ENCODE measurements around the gene CLCNKA. TPM values are rescaled to one million over a fixed set of nuclear protein-coding genes. Genes with fewer than 3 reads are reported as not detected.

Gene CLCNKA
- total RNA-seq, 1 donor from 2014 or later = 0.15 TPM

GRCh38 chr1:16070640-16071355, 49.0 kb downstream of the CLCNKA start:
- ATAC-seq (no peak), DNase-seq (no peak)
- intact Hi-C loops (cut with micrococcal nuclease) = loop anchor here (10.0 kb wide), 1 partner anchor 294 kb away; the partner anchor contains the start of gene SZRD1

- DNase-seq = no peak
- intact Hi-C loops (cut with micrococcal nuclease) = loop anchor here (10.0 kb wide), 1 partner anchor 293 kb away; the partner anchor contains the start of gene SZRD1
- ATAC-seq = no peak
Measured at GRCh38 chr1:16071614-16072013, 49.8 kb downstream of the CLCNKA start.

GRCh38 chr1:16072095-16072494, 50.3 kb downstream of the CLCNKA start:
- no peak for ATAC-seq
- intact Hi-C loops (cut with micrococcal nuclease) = loop anchor here (10.0 kb wide), 1 partner anchor 293 kb away; the partner anchor contains the start of gene SZRD1
- DNase-seq = no peak

GRCh38 chr1:16072616-16073484, 51.0 kb downstream of the CLCNKA start:
- DNase-seq = no peak
- intact Hi-C loops (cut with micrococcal nuclease) = loop anchor here (10.0 kb wide), 1 partner anchor 292 kb away; the partner anchor contains the start of gene SZRD1
- ATAC-seq = no peak

GRCh38 chr1:16073490-16074119, 51.8 kb downstream of the CLCNKA start, which contains the start of gene FAM131C:
Gene FAM131C (minus strand): TSS chr1:16073651. CDS start chr1:16073442, 209 bp downstream.
- DNase-seq = peak; percentile 57
- ATAC-seq = peak; percentile 29
- intact Hi-C loops (cut with micrococcal nuclease) = loop anchor here (10.0 kb wide), 1 partner anchor 291 kb away; the partner anchor contains the start of gene SZRD1

- DNase-seq = no peak
- intact Hi-C loops (cut with micrococcal nuclease) = loop anchor here (10.0 kb wide), 1 partner anchor 291 kb away; the partner anchor contains the start of gene SZRD1
- no peak for ATAC-seq
Measured at GRCh38 chr1:16074217-16074616, 52.4 kb downstream of the CLCNKA start.

GRCh38 chr1:16075337-16076030, 53.6 kb downstream of the CLCNKA start:
- ATAC-seq (peak; percentile 45), DNase-seq (peak; percentile 77)
- intact Hi-C loops (cut with micrococcal nuclease) = loop anchor here (10.0 kb wide), 1 partner anchor 289 kb away; the partner anchor contains the start of gene SZRD1

GRCh38 chr1:16076031-16076864, 54.4 kb downstream of the CLCNKA start:
- no peak for DNase-seq
- no peak for ATAC-seq
- intact Hi-C loops (cut with micrococcal nuclease) = loop anchor here (10.0 kb wide), 1 partner anchor 289 kb away; the partner anchor contains the start of gene SZRD1

GRCh38 chr1:16076865-16077238, 55.0 kb downstream of the CLCNKA start:
- DNase-seq = peak; percentile 57
- peak; percentile 37 for ATAC-seq
- intact Hi-C loops (cut with micrococcal nuclease) = loop anchor here (10.0 kb wide), 1 partner anchor 288 kb away; the partner anchor contains the start of gene SZRD1

GRCh38 chr1:16077406-16078245, 55.8 kb downstream of the CLCNKA start:
- DNase-seq (no peak), ATAC-seq (no peak)
- intact Hi-C loops (cut with micrococcal nuclease) = loop anchor here (2.0 to 10.0 kb wide), 2 partner anchors 109 to 287 kb away; partner anchors contain the start of gene SZRD1

- ATAC-seq (peak; percentile 68), DNase-seq (peak; percentile 86)
- intact Hi-C loops (cut with micrococcal nuclease) = loop anchor here (2.0 to 10.0 kb wide), 2 partner anchors 108 to 286 kb away; partner anchors contain the start of gene SZRD1
Measured at GRCh38 chr1:16078925-16079656, 57.3 kb downstream of the CLCNKA start.

- intact Hi-C loops (cut with micrococcal nuclease) = no loop called here
- no peak for DNase-seq
- no peak for ATAC-seq
Measured at GRCh38 chr1:16080422-16081150, 58.8 kb downstream of the CLCNKA start.

- no peak for DNase-seq
- intact Hi-C loops (cut with micrococcal nuclease) = loop anchor here (2.0 kb wide), 1 partner anchor 73 kb away; no protein-coding TSS in a partner anchor
Measured at GRCh38 chr1:16081636-16082035, 59.8 kb downstream of the CLCNKA start.

GRCh38 chr1:16082283-16083038, 60.6 kb downstream of the CLCNKA start:
- intact Hi-C loops (cut with micrococcal nuclease) = loop anchor here (2.0 kb wide), 1 partner anchor 72 kb away; no protein-coding TSS in a partner anchor
- peak; percentile 80 for DNase-seq
- ATAC-seq = peak; percentile 52

More at GRCh38 chr1:16081636-16082035, 59.8 kb downstream of the CLCNKA start:
- ATAC-seq = no peak

Measured in left ventricle myocardium superior (tissue), 1 donor.